SK-N-SH (cell line): Measurements from ENCODE around the gene SAMD4B. TPM values are rescaled to one million over a fixed set of nuclear protein-coding genes. Genes with fewer than 3 reads are reported as not detected.
A peak's percentile ranks its signal among the peaks of the same experiment; 100 is the strongest.

Source experiments
- CTCF ChIA-PET: fragments of 300-600, 350-600 bp; formaldehyde crosslinking; extraction: SDS; loops from one replicate; lab custom pipeline; 2021; lab: Yijun Ruan, JAX
- POLR2A ChIA-PET: fragments of 350-600 bp; sonication (Branson Sonifier 250); formaldehyde crosslinking; extraction: SDS; loops from one replicate; lab custom pipeline; 2020; ENCODE audit warnings: antibody characterized with exemption, inconsistent platforms; lab: Yijun Ruan, JAX
- DNase-seq: peaks from one replicate; pipeline ENCODE4 v3.0.0; 2012
- H2AFZ ChIP-seq: fragments of 200-600 bp; sonication (generic); 2 replicates; pipeline ENCODE4 v1.8.1; 2016; ENCODE audit warnings: antibody characterized with exemption, mild to moderate bottlenecking, low read depth
- H3F3A ChIP-seq: fragments of 200-600 bp; sonication (generic); replicated peaks from 2 replicates; pipeline ENCODE3; 2016; ENCODE audit warnings: antibody characterized with exemption, mild to moderate bottlenecking; ENCODE audit not compliant: insufficient read depth
- H3K27ac ChIP-seq, 2 experiments: fragments of 200-500 bp in 1 of 2; fragments of 200-600 bp in 1 of 2; sonication (Bioruptor generic) in 1 of 2; sonication (generic), shearing (Covaris generic) in 1 of 2; 2 replicates each; pipeline versions ENCODE4 v1.5.1 to v1.6.1; 2014 to 2016; ENCODE audit warnings: low read depth in 2 of 2, inconsistent platforms in 1 of 2, low read length in 1 of 2, mild to moderate bottlenecking in 1 of 2, mixed read lengths in 1 of 2
- H3K27me3 ChIP-seq: fragments of 200-600 bp; sonication (generic), shearing (Covaris generic); 2 replicates; pipeline ENCODE4 v1.6.1; 2016; ENCODE audit warnings: mixed run types; ENCODE audit not compliant: insufficient read depth
- H3K36me3 ChIP-seq, 2 experiments: fragments of 200-500 bp in 1 of 2; fragments of 200-600 bp in 1 of 2; sonication (Bioruptor generic) in 1 of 2; sonication (generic) in 1 of 2; replicated peaks in 1 of 2; 2 replicates each; pipeline versions ENCODE3 to v1.5.1; 2014 to 2016; ENCODE audit warnings: low read length in 1 of 2, mild to moderate bottlenecking in 1 of 2; ENCODE audit not compliant: insufficient read depth in 2 of 2, control insufficient read depth in 1 of 2
- H3K4me1 ChIP-seq, 2 experiments: fragments of 200-500 bp in 1 of 2; fragments of 200-600 bp in 1 of 2; sonication (Bioruptor generic) in 1 of 2; sonication (generic), shearing (Covaris generic) in 1 of 2; 2 replicates each; pipeline versions ENCODE4 v1.5.1 to v1.6.1; 2014 to 2016; ENCODE audit warnings: low read depth in 1 of 2, low read length in 1 of 2, mixed run types in 1 of 2; ENCODE audit not compliant: insufficient read depth in 2 of 2, control insufficient read depth in 1 of 2
- H3K4me2 ChIP-seq: fragments of 200-600 bp; sonication (generic), shearing (Covaris generic); 2 replicates; pipeline ENCODE4 v1.6.1; 2017; ENCODE audit warnings: mixed run types
- H3K4me3 ChIP-seq, 2 experiments: fragments of 200-500 bp in 1 of 2; fragments of 200-600 bp in 1 of 2; sonication (Bioruptor generic) in 1 of 2; sonication (generic), shearing (Covaris generic) in 1 of 2; 2 replicates each; pipeline versions ENCODE4 v1.5.1 to v1.8.1; 2014 to 2016; ENCODE audit warnings: low read depth in 2 of 2, inconsistent platforms in 1 of 2, low read length in 1 of 2, mild to moderate bottlenecking in 1 of 2, mixed read lengths in 1 of 2, moderate library complexity in 1 of 2
- H3K79me2 ChIP-seq: fragments of 200-600 bp; sonication (generic); 2 replicates; pipeline ENCODE4 v1.8.1; 2017; ENCODE audit warnings: mild to moderate bottlenecking; ENCODE audit not compliant: insufficient read depth
- H3K9ac ChIP-seq: fragments of 200-600 bp; sonication (generic); 2 replicates; pipeline ENCODE4 v1.6.1; 2017; ENCODE audit warnings: mixed run types
- H3K9me2 ChIP-seq: fragments of 200-600 bp; sonication (generic); 2 replicates; pipeline ENCODE4 v1.6.1; 2017; ENCODE audit warnings: mixed run types
- H3K9me3 ChIP-seq: fragments of 200-600 bp; sonication (generic); 2 replicates; pipeline ENCODE4 v1.6.1; 2017; ENCODE audit warnings: mixed run types, mild to moderate bottlenecking, moderate library complexity
- H4K20me1 ChIP-seq: fragments of 200-600 bp; sonication (generic); 2 replicates; pipeline ENCODE4 v1.6.1; 2017; ENCODE audit warnings: mild to moderate bottlenecking, mixed run types; ENCODE audit not compliant: insufficient read depth
- EP300 ChIP-seq, 2 experiments: IDR thresholded peaks; 2 replicates each; pipeline versions ENCODE4 v1.4.0 to v1.6.1; 2012; ENCODE audit warnings: borderline replicate concordance in 1 of 2, low read depth in 1 of 2, low read length in 1 of 2
- FOSL2 ChIP-seq: IDR thresholded peaks from 2 replicates; pipeline ENCODE4 v1.4.0; 2012; ENCODE audit warnings: low read depth, mild to moderate bottlenecking, moderate library complexity, borderline replicate concordance
- GATA2 ChIP-seq: sonication (generic); formaldehyde crosslinking; IDR thresholded peaks from 2 replicates; pipeline ENCODE4 v1.5.0; 2020; ENCODE audit warnings: mild to moderate bottlenecking, missing genetic modification reagents
- MEF2A ChIP-seq: IDR thresholded peaks from 2 replicates; pipeline ENCODE4 v1.4.0; 2012; ENCODE audit warnings: low read depth, borderline replicate concordance
- NFIC ChIP-seq: IDR thresholded peaks from 2 replicates; pipeline ENCODE4 v1.4.0; 2012; ENCODE audit warnings: borderline replicate concordance
- RAD21 ChIP-seq: IDR thresholded peaks from 2 replicates; pipeline ENCODE4 v1.6.1; 2012; ENCODE audit warnings: mild to moderate bottlenecking, low read length
- RCOR1 ChIP-seq: fragments of 150-350 bp; IDR thresholded peaks from 2 replicates; pipeline ENCODE4 v1.6.1; 2017; ENCODE audit warnings: antibody characterized with exemption, low read length
- SMC3 ChIP-seq: IDR thresholded peaks from 2 replicates; pipeline ENCODE4 v1.6.1; 2012; ENCODE audit warnings: low read depth, low read length, improper control_type of control experiment
- TCF12 ChIP-seq: IDR thresholded peaks from 2 replicates; pipeline ENCODE4 v1.4.0; 2012
- WGBS: methylation state at CpG from one replicate; pipeline ENCODE4 v1.1.6; 2017; ENCODE audit warnings: low lambda C conversion rate; 5-methylcytosine and 5-hydroxymethylcytosine counted together
- polyA plus RNA-seq, 3 experiments: library from polyadenylated mRNA; depleted of rRNA; stranded (reverse); fragments of >200 nt; gene quantifications; 2 replicates each; pipeline ENCODE4 v1.2.3, GENCODE V29; 2012
- TF ChIP-seq, protein P1 (sequence below): fragments of 200-600 bp; sonication (generic); IDR thresholded peaks from 2 replicates; pipeline ENCODE4 v1.6.1; 2017; ENCODE audit warnings: antibody characterized with exemption, mild to moderate bottlenecking, moderate library complexity

SAMD4B gene
- polyA plus RNA-seq, 1 of the 3 experiments (the other 2 are of a cell fraction) = 83.0 TPM

DNA sequence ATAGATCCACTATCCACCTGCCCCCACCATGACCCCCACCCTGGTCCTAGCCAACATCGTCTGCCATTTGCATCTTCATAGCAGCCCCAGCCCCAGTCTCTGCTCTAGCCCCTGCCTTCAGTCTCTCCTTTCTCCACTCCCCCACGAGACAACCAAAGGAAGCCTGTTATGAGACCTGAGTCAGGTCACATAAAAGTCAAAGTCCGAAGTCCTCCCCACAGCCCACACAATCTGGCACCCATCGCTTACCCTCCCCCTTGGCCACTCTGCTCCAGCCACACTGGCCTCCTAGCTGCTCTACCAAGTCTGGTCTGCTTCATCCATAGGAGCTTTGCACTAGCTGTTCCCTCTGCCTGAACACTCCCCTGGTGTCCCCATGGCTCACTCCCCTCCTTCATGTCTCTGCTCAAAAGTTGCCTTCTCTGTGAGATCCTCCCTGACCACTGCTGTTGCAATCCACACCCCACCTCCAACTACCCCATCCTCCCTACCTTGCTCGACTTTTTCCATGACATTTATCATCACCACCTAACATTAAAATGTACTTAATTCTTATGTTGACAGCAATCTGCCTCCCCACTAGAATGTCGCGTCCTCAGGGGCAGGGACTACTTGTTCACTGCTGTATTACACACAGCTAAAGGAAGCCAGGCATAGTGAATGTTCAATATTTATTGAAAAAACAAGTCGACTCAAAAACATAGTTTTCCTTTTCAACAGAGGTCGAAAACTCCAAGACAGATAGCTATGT lies 69.0 kb downstream of the SAMD4B start:
- Histone ChIP-seq H3K9me3 (no peaks in the 10 kb centered on the region), H3K27me3 (no peaks in the 10 kb centered on the region), H3K4me2 (peak overlapping the region; percentile 92), H3K4me3 (peak overlapping the region; percentile 66 to 92; a peak in 3 of 4 replicates), H4K20me1 (peaks cover 29% of the 10 kb centered on the region), H3F3A (peaks cover 33% of the 10 kb centered on the region), H2AFZ (no peak overlapping the region), H3K9me2 (no peaks in the 10 kb centered on the region), H3K36me3 (peaks cover 3 to 7% of the 10 kb centered on the region in 2 experiments), H3K27ac (peak overlapping the region; percentile 74 to 91), H3K9ac (peak overlapping the region; percentile 43), H3K79me2 (peaks cover 64% of the 10 kb centered on the region), H3K4me1 (peaks cover 29 to 44% of the 10 kb centered on the region in 2 experiments; a peak in 3 of 4 replicates)
- POLR2A ChIA-PET = interaction anchor here (0.6 to 1.8 kb wide), 3 partner anchors 13 to 25 kb away, joined by 3 to 14 read pairs (median 4); partner anchors contain the start of gene RPS16
- TF ChIP-seq MEF2A (no peak), TCF12 (no peak), RCOR1 (no peak), EP300 (IDR thresholded peaks at IDR 0.05; ENCODE audit: borderline replicate concordance in 1 of 2, low read depth in 1 of 2, low read length in 1 of 2) (no peak)
- TF ChIP-seq, protein P1, sequence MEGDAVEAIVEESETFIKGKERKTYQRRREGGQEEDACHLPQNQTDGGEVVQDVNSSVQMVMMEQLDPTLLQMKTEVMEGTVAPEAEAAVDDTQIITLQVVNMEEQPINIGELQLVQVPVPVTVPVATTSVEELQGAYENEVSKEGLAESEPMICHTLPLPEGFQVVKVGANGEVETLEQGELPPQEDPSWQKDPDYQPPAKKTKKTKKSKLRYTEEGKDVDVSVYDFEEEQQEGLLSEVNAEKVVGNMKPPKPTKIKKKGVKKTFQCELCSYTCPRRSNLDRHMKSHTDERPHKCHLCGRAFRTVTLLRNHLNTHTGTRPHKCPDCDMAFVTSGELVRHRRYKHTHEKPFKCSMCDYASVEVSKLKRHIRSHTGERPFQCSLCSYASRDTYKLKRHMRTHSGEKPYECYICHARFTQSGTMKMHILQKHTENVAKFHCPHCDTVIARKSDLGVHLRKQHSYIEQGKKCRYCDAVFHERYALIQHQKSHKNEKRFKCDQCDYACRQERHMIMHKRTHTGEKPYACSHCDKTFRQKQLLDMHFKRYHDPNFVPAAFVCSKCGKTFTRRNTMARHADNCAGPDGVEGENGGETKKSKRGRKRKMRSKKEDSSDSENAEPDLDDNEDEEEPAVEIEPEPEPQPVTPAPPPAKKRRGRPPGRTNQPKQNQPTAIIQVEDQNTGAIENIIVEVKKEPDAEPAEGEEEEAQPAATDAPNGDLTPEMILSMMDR = no peak
- CTCF ChIA-PET = interaction anchor here (0.6 to 5.1 kb wide), 19 partner anchors 9 to 289 kb away, joined by 3 to 106 read pairs (median 6); partner anchors contain the start of genes EID2B, MED29, PAF1 and RPS16
- no peak for DNase-seq
- WGBS = 41% methylated on average over 9 of the region's 9 CpGs

DNA sequence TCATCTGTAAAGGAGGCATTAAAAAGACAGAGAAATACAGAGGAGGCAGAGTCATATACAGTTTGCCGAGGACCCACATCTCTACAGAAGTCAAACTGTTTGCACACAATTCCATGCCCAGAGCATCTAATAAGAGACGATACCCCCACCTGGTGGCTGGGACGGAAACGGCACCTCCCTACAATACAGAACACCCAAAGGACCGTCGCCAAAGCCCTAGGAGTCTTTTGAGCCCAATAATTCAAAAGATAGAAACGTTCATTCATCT lies 69.5 kb downstream of the SAMD4B start:
- Histone ChIP-seq H4K20me1 (peaks cover 29% of the 10 kb centered on the region), H3K79me2 (peaks cover 65% of the 10 kb centered on the region), H3K36me3 (peaks cover 3 to 7% of the 10 kb centered on the region in 2 experiments), H3K27me3 (no peaks in the 10 kb centered on the region), H3F3A (peaks cover 33% of the 10 kb centered on the region), H2AFZ (no peak overlapping the region), H3K27ac (peak overlapping the region; percentile 74 to 91), H3K9me2 (no peaks in the 10 kb centered on the region), H3K9me3 (no peaks in the 10 kb centered on the region), H3K4me1 (peaks cover 29 to 44% of the 10 kb centered on the region in 2 experiments; a peak in 3 of 4 replicates), H3K9ac (peak overlapping the region; percentile 43; the same call in 1 of the 2 replicates), H3K4me2 (peak overlapping the region; percentile 92), H3K4me3 (peak overlapping the region; percentile 66 to 92)
- 2% methylated on average over 7 of the region's 7 CpGs for WGBS
- peak; percentile 80 for DNase-seq
- ChIA-PET POLR2A (interaction anchor here (0.6 to 1.8 kb wide), 3 partner anchors 14 to 24 kb away, joined by 3 to 14 read pairs (median 4); partner anchors contain the start of gene RPS16), CTCF (interaction anchor here (0.6 to 5.1 kb wide), 20 partner anchors 9 to 289 kb away, joined by 3 to 106 read pairs (median 4); partner anchors contain the start of genes EID2B, MED29, PAF1 and RPS16)
- no peak for TF ChIP-seq NFIC
- TF ChIP-seq GATA2 (CRISPR knock-in tag) = no peak
- TF ChIP-seq, protein P1 = peak; percentile 98
- TF ChIP-seq RAD21 = peak; percentile 92
- TF ChIP-seq TCF12 = no peak
- TF ChIP-seq FOSL2 = no peak
- peak; percentile 90 for TF ChIP-seq SMC3
